CD1c-positive myeloid dendritic cell (primary cell): Measurements from ENCODE around the gene SIGLEC1.
A peak's percentile ranks its signal among the peaks of the same experiment; 100 is the strongest.

ENCODE experiments used
- DNase-seq: peaks from one replicate; pipeline ENCODE4 v3.0.0-alpha.2; 2016; ENCODE audit errors: extremely low spot score

SIGLEC1 gene

GRCh38 chr20:3679749-3680700, 32.4 kb downstream of the SIGLEC1 start:
- no peak for DNase-seq

GRCh38 chr20:3678856-3679720, 33.3 kb downstream of the SIGLEC1 start:
- DNase-seq, result no peak

- no peak for DNase-seq
Observed at GRCh38 chr20:3678198-3678597, 34.2 kb downstream of the SIGLEC1 start.

- DNase-seq, result no peak
Observed at GRCh38 chr20:3677733-3678132, 34.7 kb downstream of the SIGLEC1 start.

GRCh38 chr20:3674995-3675900, 37.2 kb downstream of the SIGLEC1 start:
- no peak for DNase-seq

DNA sequence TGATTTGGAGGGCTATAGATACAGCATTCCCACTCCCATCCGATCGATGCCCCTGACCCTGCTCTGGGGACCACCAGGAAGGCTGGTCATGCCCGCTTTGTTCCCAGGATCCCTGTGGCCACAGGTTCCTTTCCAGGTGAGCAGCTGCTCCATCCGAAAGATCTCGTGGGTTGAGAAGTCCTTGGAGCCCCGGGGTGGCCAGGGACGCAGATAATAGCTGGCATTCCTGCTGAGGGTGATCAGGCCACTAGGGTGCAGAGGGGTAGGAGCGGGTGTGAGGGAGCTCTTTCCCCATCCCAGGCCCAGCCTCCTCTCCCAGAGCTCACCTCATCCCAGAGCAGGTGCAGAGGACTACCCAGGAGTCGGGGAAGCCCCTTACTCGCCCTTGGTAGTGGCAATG, 38.0 kb downstream of the SIGLEC1 start:
- DNase-seq, result no peak

GRCh38 chr20:3673221-3674070, 39.0 kb downstream of the SIGLEC1 start:
- DNase-seq, result no peak

- DNase-seq, result peak; percentile 41
Observed at GRCh38 chr20:3672547-3673171, 39.7 kb downstream of the SIGLEC1 start.

DNA sequence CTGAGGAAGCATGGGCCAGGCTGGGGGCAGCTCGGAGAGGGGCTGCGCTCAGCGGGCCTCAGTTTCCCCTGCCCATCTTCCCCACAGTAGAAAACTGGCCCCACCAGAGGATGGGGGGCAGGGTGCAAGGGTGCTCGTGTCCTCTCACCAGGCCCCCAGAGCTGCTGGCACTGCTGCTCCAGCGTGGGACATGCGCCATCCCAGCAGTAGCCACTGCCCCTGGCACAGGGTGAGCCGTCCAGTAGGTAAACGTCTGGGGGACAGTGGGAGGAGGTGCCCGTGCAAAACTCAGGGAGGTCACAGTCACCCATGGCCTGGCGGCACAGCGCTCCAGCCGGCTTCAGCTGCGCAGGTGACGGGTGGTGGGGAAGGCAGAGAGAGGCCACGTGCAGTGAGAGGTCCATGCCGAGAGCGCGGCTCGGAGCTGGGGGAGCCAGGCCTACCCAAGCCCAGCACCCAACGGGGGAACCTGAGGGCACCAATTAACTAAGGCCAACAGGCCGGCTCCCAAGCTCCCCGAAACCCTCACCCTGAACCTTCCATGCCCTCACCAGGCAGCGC, 40.3 kb downstream of the SIGLEC1 start:
- no peak for DNase-seq

DNA sequence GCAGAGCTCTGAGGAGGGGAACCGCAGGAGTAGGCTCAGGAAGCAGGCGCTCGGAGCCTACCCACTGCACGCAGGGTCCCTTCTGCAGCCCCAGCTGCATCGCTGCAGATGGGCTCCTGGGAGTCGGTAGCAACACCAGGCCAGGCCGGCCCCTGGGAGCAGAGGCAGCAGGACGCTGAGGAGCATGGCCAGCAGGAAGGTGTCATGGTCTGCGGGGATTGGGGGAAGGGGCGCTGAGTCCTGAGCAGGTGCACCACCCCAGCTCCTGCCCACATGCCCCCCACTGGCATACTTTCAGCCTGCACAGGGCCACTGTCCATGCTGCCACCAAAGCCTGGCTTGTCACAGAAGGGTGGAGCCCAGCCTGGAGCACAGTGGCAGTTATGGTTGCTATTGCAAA, 41.5 kb downstream of the SIGLEC1 start:
- DNase-seq, result no peak

- no peak for DNase-seq
Observed at GRCh38 chr20:3670511-3670910, 41.9 kb downstream of the SIGLEC1 start.

DNA sequence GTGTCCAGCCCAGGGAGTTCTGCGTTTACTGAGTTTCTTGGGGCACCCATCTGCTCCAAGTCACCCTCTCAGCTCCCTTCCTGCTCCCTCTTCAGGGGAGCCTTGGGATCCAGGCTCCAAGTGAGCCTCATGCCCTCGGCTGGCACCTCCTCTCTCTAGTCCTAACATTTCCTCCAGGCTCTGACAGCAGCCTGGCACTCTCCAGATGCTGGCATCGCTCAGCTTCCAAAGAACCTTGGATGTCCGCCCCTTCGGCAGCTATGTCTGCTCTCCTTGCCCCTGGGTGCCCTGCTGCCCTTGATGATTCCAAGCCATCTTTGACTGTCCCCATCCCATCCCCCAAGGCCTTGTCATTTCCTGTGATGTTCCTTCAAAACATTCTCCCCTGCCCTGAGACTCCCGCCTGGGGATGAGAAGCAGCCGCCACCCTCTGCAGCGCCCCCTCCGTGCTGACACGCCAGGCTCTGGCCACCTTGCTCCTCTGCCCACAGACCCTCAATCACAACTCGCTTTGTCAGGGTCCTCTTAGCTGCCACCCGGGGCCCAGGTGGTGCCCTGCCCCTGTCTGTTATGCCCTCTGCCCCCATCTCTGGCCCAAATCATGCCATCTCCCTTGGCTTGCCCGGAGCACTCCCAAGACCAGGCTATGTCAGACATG, 42.6 kb downstream of the SIGLEC1 start:
- DNase-seq, result no peak

- no peak for DNase-seq
Observed at GRCh38 chr20:3667434-3668037, 44.9 kb downstream of the SIGLEC1 start.

DNA sequence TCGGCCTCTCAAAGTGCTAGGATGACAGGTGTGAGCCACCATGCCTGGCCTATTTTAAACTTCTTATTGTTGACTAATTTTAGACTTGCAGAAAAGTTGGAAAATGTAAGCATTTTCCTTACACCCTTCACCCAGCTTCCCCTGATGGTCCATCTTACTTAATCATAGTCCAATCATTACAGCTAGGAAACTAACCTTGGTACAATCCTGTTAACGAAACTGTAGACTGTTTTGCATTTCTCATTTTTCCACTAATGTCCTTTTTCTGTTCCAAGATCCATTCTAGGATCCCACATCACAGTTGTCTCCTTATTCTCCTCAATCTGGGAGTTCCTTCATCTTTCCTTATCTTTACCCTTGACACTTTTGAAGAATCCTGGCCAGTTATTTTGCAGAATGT, 48.5 kb downstream of the SIGLEC1 start:
- no peak for DNase-seq

DNA sequence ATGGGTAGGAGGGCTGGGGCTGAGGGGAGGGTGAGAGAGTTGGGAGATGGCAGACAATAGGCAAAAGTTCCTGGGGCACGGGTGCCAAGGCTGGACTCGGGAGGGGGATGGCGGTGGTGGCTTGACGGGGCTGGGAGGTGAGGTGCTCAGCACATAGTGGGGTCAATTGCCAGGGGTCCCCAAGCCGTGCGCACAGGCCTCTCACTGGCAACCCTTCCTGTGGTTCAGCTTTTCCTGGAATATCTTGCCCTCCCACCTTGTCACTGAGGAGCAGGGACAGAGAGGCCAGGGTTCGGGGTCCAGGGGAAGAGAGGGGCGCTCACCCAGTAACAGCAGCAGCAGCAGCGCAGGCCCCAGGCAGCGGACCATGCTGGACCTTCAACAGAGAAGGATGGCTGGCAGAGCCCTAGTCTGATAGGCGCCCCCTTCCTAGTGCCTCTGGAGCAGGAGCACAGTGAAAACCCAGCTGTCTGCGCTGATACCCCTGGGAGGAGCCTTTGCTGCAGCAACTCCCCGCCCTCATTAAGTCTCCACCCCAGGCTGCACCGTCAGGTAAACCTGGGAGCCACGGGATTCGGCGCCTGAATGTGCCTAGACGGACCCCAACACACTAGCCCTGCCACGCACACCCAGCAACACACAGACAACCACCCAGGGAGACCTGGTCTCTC, 49.2 kb downstream of the SIGLEC1 start, which contains the start of gene GFRA4:
TSS of gene GFRA4 (minus strand) at position 369 of the 671 bp plus-strand sequence. CDS start at position 369, 0 bp downstream.
- no peak for DNase-seq
